Measurements from ENCODE around the gene EHD3. TPM values are rescaled to one million over a fixed set of nuclear protein-coding genes. Genes with fewer than 3 reads are reported as not detected.

Gene EHD3
- total RNA-seq, 1 donor from 2014 or later, result 20.9 TPM

DNA sequence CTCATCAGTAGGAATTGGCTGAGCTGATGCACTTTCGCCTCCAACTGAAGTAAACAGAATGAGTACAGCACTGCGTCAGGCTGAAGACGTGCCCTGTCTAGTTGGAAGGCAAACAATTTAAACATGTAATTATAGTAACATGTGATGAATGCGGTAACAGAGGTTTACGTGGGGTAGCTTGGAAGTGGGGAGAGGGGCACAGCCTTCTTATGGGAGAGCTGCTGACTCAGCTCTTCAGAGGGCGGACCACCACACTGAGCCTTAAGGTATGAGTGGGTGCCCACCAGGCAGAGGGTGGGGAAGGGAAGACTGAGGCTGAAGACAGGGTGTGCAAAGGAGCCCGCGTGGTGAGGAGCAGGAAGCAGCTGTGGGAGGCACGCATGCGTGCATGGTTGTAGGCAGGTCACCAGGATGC, 6.2 kb upstream of the EHD3 start:
- H3K4me1 ChIP-seq (ENCODE audit: insufficient read depth, low read length), result no peaks in the 10 kb centered on the region
- no peak overlapping the region for H3K4me2 ChIP-seq (ENCODE audit: low read length)
- FAIRE-seq (no peak), DNase-seq (ENCODE audit: low read depth) (no peak)
- TF ChIP-seq, protein P1, sequence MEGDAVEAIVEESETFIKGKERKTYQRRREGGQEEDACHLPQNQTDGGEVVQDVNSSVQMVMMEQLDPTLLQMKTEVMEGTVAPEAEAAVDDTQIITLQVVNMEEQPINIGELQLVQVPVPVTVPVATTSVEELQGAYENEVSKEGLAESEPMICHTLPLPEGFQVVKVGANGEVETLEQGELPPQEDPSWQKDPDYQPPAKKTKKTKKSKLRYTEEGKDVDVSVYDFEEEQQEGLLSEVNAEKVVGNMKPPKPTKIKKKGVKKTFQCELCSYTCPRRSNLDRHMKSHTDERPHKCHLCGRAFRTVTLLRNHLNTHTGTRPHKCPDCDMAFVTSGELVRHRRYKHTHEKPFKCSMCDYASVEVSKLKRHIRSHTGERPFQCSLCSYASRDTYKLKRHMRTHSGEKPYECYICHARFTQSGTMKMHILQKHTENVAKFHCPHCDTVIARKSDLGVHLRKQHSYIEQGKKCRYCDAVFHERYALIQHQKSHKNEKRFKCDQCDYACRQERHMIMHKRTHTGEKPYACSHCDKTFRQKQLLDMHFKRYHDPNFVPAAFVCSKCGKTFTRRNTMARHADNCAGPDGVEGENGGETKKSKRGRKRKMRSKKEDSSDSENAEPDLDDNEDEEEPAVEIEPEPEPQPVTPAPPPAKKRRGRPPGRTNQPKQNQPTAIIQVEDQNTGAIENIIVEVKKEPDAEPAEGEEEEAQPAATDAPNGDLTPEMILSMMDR (IDR thresholded peaks at IDR 0.05; ENCODE audit: insufficient read depth, low read depth, low read length), result no peak
- TF ChIP-seq EZH2 (IDR thresholded peaks at IDR 0.05; ENCODE audit: insufficient read depth, low read length), result no peak
- H3K27ac Mint-ChIP-seq (ENCODE audit: unreplicated experiment), result no peak overlapping the region
- H3K27ac ChIP-seq (ENCODE audit: low read depth, low read length), result no peak overlapping the region
- peaks cover 17% of the 10 kb centered on the region for H3K27me3 ChIP-seq (ENCODE audit: insufficient read depth, low read length)
- no peak overlapping the region for H3K9ac ChIP-seq (ENCODE audit: low read length)
- H3K9me3 Mint-ChIP-seq (ENCODE audit: unreplicated experiment), result no peaks in the 10 kb centered on the region
- H3K4me3 Mint-ChIP-seq (ENCODE audit: unreplicated experiment), result no peak overlapping the region
- H2AFZ ChIP-seq (ENCODE audit: low read depth, low read length), result no peak overlapping the region
- H3K79me2 ChIP-seq (ENCODE audit: insufficient read depth, low read length), result no peaks in the 10 kb centered on the region
- H3K9me3 ChIP-seq (ENCODE audit: insufficient read depth, low read depth, low read length), result no peaks in the 10 kb centered on the region
- H3K4me1 Mint-ChIP-seq (ENCODE audit: low read depth, unreplicated experiment), result no peaks in the 10 kb centered on the region
- no peaks in the 10 kb centered on the region for H3K36me3 ChIP-seq (ENCODE audit: insufficient read depth, low read length)
- no peak overlapping the region for H3K4me3 ChIP-seq (ENCODE audit: insufficient read depth, low read depth, low read length)
- H3K36me3 Mint-ChIP-seq (ENCODE audit: low read depth, unreplicated experiment), result no peaks in the 10 kb centered on the region
- H3K27me3 Mint-ChIP-seq (ENCODE audit: low read depth, unreplicated experiment), result peaks cover 13% of the 10 kb centered on the region
- H4K20me1 ChIP-seq (ENCODE audit: insufficient read depth, low read length), result no peaks in the 10 kb centered on the region

GRCh38 chr2:31228717-31229116, 5.2 kb upstream of the EHD3 start:
- H3K4me1 ChIP-seq (ENCODE audit: insufficient read depth, low read length), result no peaks in the 10 kb centered on the region
- no peaks in the 10 kb centered on the region for H4K20me1 ChIP-seq (ENCODE audit: insufficient read depth, low read length)
- H3K9me3 ChIP-seq (ENCODE audit: insufficient read depth, low read depth, low read length), result no peaks in the 10 kb centered on the region
- H3K4me3 Mint-ChIP-seq (ENCODE audit: unreplicated experiment), result no peak overlapping the region
- H3K9ac ChIP-seq (ENCODE audit: low read length), result no peak overlapping the region
- no peak overlapping the region for H3K4me2 ChIP-seq (ENCODE audit: low read length)
- no peak overlapping the region for H3K4me3 ChIP-seq (ENCODE audit: insufficient read depth, low read depth, low read length)
- TF ChIP-seq, protein P1 (IDR thresholded peaks at IDR 0.05; ENCODE audit: insufficient read depth, low read depth, low read length), result no peak
- TF ChIP-seq EZH2 (IDR thresholded peaks at IDR 0.05; ENCODE audit: insufficient read depth, low read length), result no peak
- FAIRE-seq (no peak), DNase-seq (ENCODE audit: low read depth) (no peak)
- no peak overlapping the region for H2AFZ ChIP-seq (ENCODE audit: low read depth, low read length)
- H3K36me3 ChIP-seq (ENCODE audit: insufficient read depth, low read length), result no peaks in the 10 kb centered on the region
- no peaks in the 10 kb centered on the region for H3K36me3 Mint-ChIP-seq (ENCODE audit: low read depth, unreplicated experiment)
- H3K9me3 Mint-ChIP-seq (ENCODE audit: unreplicated experiment), result no peaks in the 10 kb centered on the region
- no peaks in the 10 kb centered on the region for H3K4me1 Mint-ChIP-seq (ENCODE audit: low read depth, unreplicated experiment)
- H3K27ac Mint-ChIP-seq (ENCODE audit: unreplicated experiment), result no peak overlapping the region
- H3K27me3 ChIP-seq (ENCODE audit: insufficient read depth, low read length), result peaks cover 14% of the 10 kb centered on the region
- no peak overlapping the region for H3K27ac ChIP-seq (ENCODE audit: low read depth, low read length)
- H3K79me2 ChIP-seq (ENCODE audit: insufficient read depth, low read length), result no peaks in the 10 kb centered on the region
- H3K27me3 Mint-ChIP-seq (ENCODE audit: low read depth, unreplicated experiment), result peaks cover 11% of the 10 kb centered on the region

DNA sequence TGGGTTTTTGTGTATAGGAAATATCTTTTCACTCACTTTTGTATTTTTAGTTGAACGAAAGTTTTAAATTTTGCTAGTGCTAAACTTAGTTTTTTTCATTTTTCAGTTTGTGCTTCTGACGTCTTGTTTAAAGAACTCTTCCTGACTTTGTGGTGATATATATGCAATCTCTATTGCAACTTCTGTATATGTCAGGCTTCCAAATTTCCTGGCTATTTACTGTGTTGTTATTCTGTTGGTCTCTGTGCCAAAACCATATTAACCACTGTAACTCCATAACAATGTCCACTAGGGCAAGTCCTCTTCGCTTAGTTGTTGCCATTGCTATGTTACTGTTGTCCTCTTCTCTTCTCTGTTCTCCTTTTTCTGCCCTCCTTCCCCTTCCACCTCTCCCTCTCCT, 3.2 kb upstream of the EHD3 start:
- DNase-seq (ENCODE audit: low read depth) (no peak), FAIRE-seq (no peak)
- H3K4me2 ChIP-seq (ENCODE audit: low read length), result no peak overlapping the region
- H3K27me3 ChIP-seq (ENCODE audit: insufficient read depth, low read length), result peaks cover 12% of the 10 kb centered on the region
- Mint-ChIP-seq H3K27ac (ENCODE audit: unreplicated experiment) (no peak overlapping the region), H3K36me3 (ENCODE audit: low read depth, unreplicated experiment) (no peaks in the 10 kb centered on the region), H3K4me3 (ENCODE audit: unreplicated experiment) (no peak overlapping the region), H3K9me3 (ENCODE audit: unreplicated experiment) (no peaks in the 10 kb centered on the region), H3K27me3 (ENCODE audit: low read depth, unreplicated experiment) (peaks cover 11% of the 10 kb centered on the region), H3K4me1 (ENCODE audit: low read depth, unreplicated experiment) (peaks cover 10% of the 10 kb centered on the region)
- no peak overlapping the region for H3K27ac ChIP-seq (ENCODE audit: low read depth, low read length)
- H3K9me3 ChIP-seq (ENCODE audit: insufficient read depth, low read depth, low read length), result no peaks in the 10 kb centered on the region
- peaks cover 14% of the 10 kb centered on the region for H3K79me2 ChIP-seq (ENCODE audit: insufficient read depth, low read length)
- H3K9ac ChIP-seq (ENCODE audit: low read length), result no peak overlapping the region
- TF ChIP-seq, protein P1 (IDR thresholded peaks at IDR 0.05; ENCODE audit: insufficient read depth, low read depth, low read length), result no peak
- no peak for TF ChIP-seq EZH2 (IDR thresholded peaks at IDR 0.05; ENCODE audit: insufficient read depth, low read length)
- H3K4me1 ChIP-seq (ENCODE audit: insufficient read depth, low read length), result peaks cover 15% of the 10 kb centered on the region
- peaks cover 11% of the 10 kb centered on the region for H4K20me1 ChIP-seq (ENCODE audit: insufficient read depth, low read length)
- no peak overlapping the region for H3K4me3 ChIP-seq (ENCODE audit: insufficient read depth, low read depth, low read length)
- H2AFZ ChIP-seq (ENCODE audit: low read depth, low read length), result no peak overlapping the region
- H3K36me3 ChIP-seq (ENCODE audit: insufficient read depth, low read length), result no peaks in the 10 kb centered on the region
